HepG2 (cell line): ENCODE data around the gene PHEX. TPM values are rescaled to one million over a fixed set of nuclear protein-coding genes. Genes with fewer than 3 reads are reported as not detected.
A peak's percentile ranks its signal among the peaks of the same experiment; 100 is the strongest.

ENCODE experiments used
- ATAC-seq: fragments of 200-7000 bp; cut with Tn5 transposase; 3 replicates; pipeline ENCODE4 v1.9.1; 2020; ENCODE audit warnings: mild to moderate bottlenecking, moderate library complexity
- BruUV-seq: library from RNA; stranded (reverse); fragments of 400-500 nt; replicated peaks from 2 replicates; lab custom pipeline; 2021; lab: Mats Ljungman, UMichigan
- CTCF ChIA-PET: fragments of 300-600 bp; formaldehyde crosslinking; extraction: SDS; loops from one replicate; lab custom pipeline; 2021; ENCODE audit warnings: low total read pairs, inconsistent platforms, low intra/inter-chr PET ratio; lab: Yijun Ruan, JAX
- POLR2A ChIA-PET: fragments of 350-600 bp; sonication (Branson Sonifier 250); formaldehyde crosslinking; loops from one replicate; lab custom pipeline; 2020; ENCODE audit warnings: antibody characterized with exemption, inconsistent platforms; lab: Yijun Ruan, JAX
- DNase-seq: peaks from one replicate; pipeline ENCODE4 v3.0.0-alpha.2; 2015; ENCODE audit warnings: low spot score
- FAIRE-seq: peaks from 3 replicates; lab custom pipeline; 2011; peaks lifted over from hg19 to GRCh38; lab: Jason Lieb, UNC
- H2AFZ ChIP-seq: one replicate; pipeline ENCODE4 v1.6.1; 2011; ENCODE audit warnings: low read length, inconsistent platforms
- H3K27ac ChIP-seq: fragments of 300-600 bp; 3 replicates; pipeline ENCODE4 v1.8.0; 2011; ENCODE audit warnings: mixed run types, mild to moderate bottlenecking, mixed read lengths, low read length, inconsistent platforms; ENCODE audit not compliant: insufficient read depth; ENCODE audit errors: extremely low read length
- H3K27me3 ChIP-seq, 2 experiments: fragments of 200-600 bp in 1 of 2; 2 replicates in 1 of 2; 3 replicates in 1 of 2; pipeline versions ENCODE4 v1.6.0 to v1.8.0; 2011; ENCODE audit warnings: low read length in 2 of 2, mild to moderate bottlenecking in 2 of 2, moderate library complexity in 2 of 2, inconsistent platforms in 1 of 2; ENCODE audit not compliant: insufficient read depth in 2 of 2, control insufficient read depth in 1 of 2
- H3K36me3 ChIP-seq, 2 experiments: fragments of 200-600 bp in 1 of 2; replicated peaks in 1 of 2; 2 replicates in 1 of 2; 3 replicates in 1 of 2; pipeline versions ENCODE4 v1.5.1 to v1.8.0; 2011; ENCODE audit warnings: low read length in 2 of 2, inconsistent platforms in 1 of 2; ENCODE audit not compliant: insufficient read depth in 2 of 2, control insufficient read depth in 1 of 2
- H3K4me1 ChIP-seq: 2 replicates; pipeline ENCODE4 v1.5.1; 2012; ENCODE audit warnings: low read length, inconsistent platforms; ENCODE audit not compliant: insufficient read depth
- H3K4me2 ChIP-seq: 2 replicates; pipeline ENCODE4 v1.6.0; 2011; ENCODE audit warnings: low read depth, low read length, inconsistent platforms
- H3K4me3 ChIP-seq, 3 experiments: fragments of 200-600 bp in 1 of 3; sonication (generic), shearing (Covaris generic) in 1 of 3; replicated peaks in 1 of 3; 2 replicates each; pipeline ENCODE4 v1.5.1; 2011 to 2016; ENCODE audit warnings: low read length in 3 of 3, inconsistent platforms in 2 of 3, low read depth in 2 of 3, mild to moderate bottlenecking in 2 of 3, control low read depth in 1 of 3, mixed read lengths in 1 of 3; ENCODE audit not compliant: insufficient read depth in 1 of 3
- H3K79me2 ChIP-seq: one replicate; pipeline ENCODE4 v1.6.1; 2011; ENCODE audit warnings: low read length, inconsistent platforms; ENCODE audit not compliant: insufficient read depth
- H3K9ac ChIP-seq: 2 replicates; pipeline ENCODE4 v1.6.0; 2011; ENCODE audit warnings: mild to moderate bottlenecking, low read depth, low read length, inconsistent platforms; ENCODE audit not compliant: insufficient read depth
- H3K9me3 ChIP-seq: 2 replicates; pipeline ENCODE4 v1.5.1; 2012; ENCODE audit warnings: mild to moderate bottlenecking, low read length
- H4K20me1 ChIP-seq: 2 replicates; pipeline ENCODE4 v1.6.0; 2011; ENCODE audit warnings: inconsistent platforms, mild to moderate bottlenecking, low read length, moderate library complexity; ENCODE audit not compliant: insufficient read depth
- ELF4 ChIP-seq: sonication (generic); formaldehyde crosslinking; IDR thresholded peaks from 2 replicates; pipeline ENCODE4 v1.5.0; 2020; ENCODE audit warnings: missing genetic modification reagents, mild to moderate bottlenecking, moderate library complexity, borderline replicate concordance
- ETV5 ChIP-seq: IDR thresholded peaks from 2 replicates; pipeline ENCODE4 v1.6.1; 2018; ENCODE audit warnings: missing biosample characterization, missing genetic modification reagents, inconsistent platforms, borderline replicate concordance
- HNF4A ChIP-seq: sonication (generic); formaldehyde crosslinking; IDR thresholded peaks from 2 replicates; pipeline ENCODE4 v1.4.0; 2020; ENCODE audit warnings: missing genetic modification reagents
- HNF4G ChIP-seq, 2 experiments: sonication (generic) in 1 of 2; formaldehyde crosslinking in 1 of 2; IDR thresholded peaks; 2 replicates each; pipeline versions ENCODE4 v1.4.0 to v1.6.1; 2011 to 2020; ENCODE audit warnings: borderline replicate concordance in 2 of 2, low read depth in 2 of 2, mild to moderate bottlenecking in 2 of 2, low read length in 1 of 2, missing genetic modification reagents in 1 of 2, moderate library complexity in 1 of 2
- SIN3B ChIP-seq: fragments of 150-350 bp; IDR thresholded peaks from 2 replicates; pipeline ENCODE4 v1.6.1; 2014; ENCODE audit warnings: low read length
- SMARCC2 ChIP-seq: fragments of 450-650 bp; IDR thresholded peaks from 2 replicates; pipeline ENCODE4 v1.6.1; 2017; ENCODE audit warnings: antibody characterized with exemption, mild to moderate bottlenecking
- SRSF9 ChIP-seq: fragments of 200-400 bp; formaldehyde crosslinking; IDR thresholded peaks from 2 replicates; pipeline ENCODE4 v1.6.1; 2018; ENCODE audit warnings: borderline replicate concordance, mild to moderate bottlenecking, low read depth, low read length; ENCODE audit not compliant: insufficient read depth, poor library complexity, severe bottlenecking
- ZBTB38 ChIP-seq: sonication (generic); formaldehyde crosslinking; IDR thresholded peaks from 2 replicates; pipeline ENCODE4 v1.5.1; 2020; ENCODE audit warnings: mild to moderate bottlenecking, missing genetic modification reagents
- ZNF546 ChIP-seq: sonication (generic); formaldehyde crosslinking; conservative IDR thresholded peaks from 2 replicates; pipeline ENCODE4 v1.8.1; 2023; ENCODE audit warnings: mild to moderate bottlenecking, missing genetic modification reagents
- ZNF766 ChIP-seq: sonication (generic); formaldehyde crosslinking; IDR thresholded peaks from 2 replicates; pipeline ENCODE4 v1.5.0; 2020; ENCODE audit warnings: missing genetic modification reagents, borderline replicate concordance
- WGBS: methylation state at CpG from one replicate; pipeline ENCODE4 v1.1.6; 2017; ENCODE audit warnings: low lambda C conversion rate; 5-methylcytosine and 5-hydroxymethylcytosine counted together
- in situ Hi-C: cut with HindIII; loops from 2 replicates; pipeline ENCODE4 v1.10.0; 2017; ENCODE audit warnings: low pct_unique_long_range_greater_than_20kb; ENCODE audit not compliant: extremely low pct_ligation_motif_present
- intact Hi-C: fragments of 100-400 bp; cut with micrococcal nuclease; formaldehyde crosslinking; loops from one replicate; pipeline ENCODE4 v1.10.0; 2022; ENCODE audit not compliant: unreplicated experiment
- polyA plus RNA-seq, 8 experiments: library from polyadenylated mRNA; depleted of rRNA in 3 of 8; stranded (reverse) in 7 of 8; unstranded in 1 of 8; fragments of >200 nt; fragmentation: Illumina TruSeq in 4 of 8; extraction: Trizol in 4 of 8; gene quantifications; 2 replicates each; pipeline versions ENCODE4 v1.2.1 to v1.2.3, GENCODE V29; 2011 to 2016; ENCODE audit warnings: low read depth in 4 of 8, missing spikeins in 1 of 8, mixed read lengths in 1 of 8; ENCODE audit not compliant: insufficient read depth in 1 of 8
- total RNA-seq, 5 experiments: library from RNA; depleted of rRNA; stranded (reverse); fragments of >200 nt; fragmentation: Illumina TruSeq; extraction: Trizol; gene quantifications; 2 replicates each; pipeline ENCODE4 v1.2.3, GENCODE V29; 2016; ENCODE audit warnings: low read depth in 1 of 5
- TF ChIP-seq, protein P1 (sequence below), 2 experiments: sonication (generic) in 1 of 2; formaldehyde crosslinking in 1 of 2; IDR thresholded peaks; 2 replicates each; pipeline versions ENCODE4 v1.4.0 to v1.6.1; 2018 to 2020; ENCODE audit warnings: missing genetic modification reagents in 2 of 2, borderline replicate concordance in 1 of 2, low read depth in 1 of 2, mild to moderate bottlenecking in 1 of 2, missing biosample characterization in 1 of 2
- TF ChIP-seq, protein P2 (sequence below): sonication (generic); formaldehyde crosslinking; IDR thresholded peaks from 2 replicates; pipeline ENCODE4 v1.8.1; 2023; ENCODE audit warnings: mild to moderate bottlenecking, moderate library complexity, missing genetic modification reagents
- TF ChIP-seq, protein P3 (sequence below): sonication (generic); formaldehyde crosslinking; IDR thresholded peaks from 2 replicates; pipeline ENCODE4 v1.4.0; 2020; ENCODE audit warnings: missing genetic modification reagents
- TF ChIP-seq, protein P4 (sequence below): IDR thresholded peaks from 2 replicates; pipeline ENCODE4 v1.6.1; 2016; ENCODE audit warnings: missing biosample characterization, missing genetic modification reagents, low read depth

PHEX gene
- total and polyA plus RNA-seq, 2 of the 13 experiments (the other 11 are each of a cell fraction or from before 2014, with no cell fraction given), result 0.01 to 0.27 TPM

DNA sequence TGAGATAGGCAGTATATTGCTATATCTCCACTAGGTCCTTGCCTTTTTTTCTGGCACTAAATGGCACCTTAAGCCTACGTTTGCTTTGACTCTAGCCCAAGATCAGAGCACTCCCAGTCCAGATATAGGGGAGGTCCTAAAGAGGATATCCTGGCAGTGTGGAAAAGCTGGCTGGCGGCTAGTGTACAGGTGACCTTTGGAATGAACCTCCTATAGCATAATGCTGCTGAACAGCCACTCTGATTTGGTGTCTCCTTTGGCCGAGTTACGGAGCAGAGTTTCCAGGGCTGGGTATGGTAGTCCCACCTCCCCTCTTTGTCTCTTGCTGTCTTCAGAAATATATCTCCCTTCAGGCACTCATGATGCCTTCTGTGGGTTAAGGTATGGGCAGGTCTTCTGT, 53.9 kb downstream of the PHEX start:
- Histone ChIP-seq H4K20me1 (no peaks in the 10 kb centered on the region), H3K4me2 (no peak overlapping the region), H3K9ac (no peak overlapping the region), H3K36me3 (no peaks in the 10 kb centered on the region), H2AFZ (no peak overlapping the region), H3K9me3 (no peaks in the 10 kb centered on the region), H3K4me3 (no peak overlapping the region), H3K4me1 (no peaks in the 10 kb centered on the region), H3K27ac (no peak overlapping the region), H3K79me2 (no peaks in the 10 kb centered on the region), H3K27me3 (no peaks in the 10 kb centered on the region)
- ChIA-PET POLR2A (no interaction called here), CTCF (no interaction called here)
- ATAC-seq (peak; percentile 91), FAIRE-seq (no peak), DNase-seq (no peak)
- 7% methylated on average over 3 of the region's 4 CpGs for WGBS
- BruUV-seq, result no TSS peak
- intact Hi-C loops (no loop called here), in situ Hi-C loops (no loop called here)
- TF ChIP-seq ELF4 (CRISPR knock-in tag), result no peak
- TF ChIP-seq SIN3B, result no peak
- TF ChIP-seq, protein P1, sequence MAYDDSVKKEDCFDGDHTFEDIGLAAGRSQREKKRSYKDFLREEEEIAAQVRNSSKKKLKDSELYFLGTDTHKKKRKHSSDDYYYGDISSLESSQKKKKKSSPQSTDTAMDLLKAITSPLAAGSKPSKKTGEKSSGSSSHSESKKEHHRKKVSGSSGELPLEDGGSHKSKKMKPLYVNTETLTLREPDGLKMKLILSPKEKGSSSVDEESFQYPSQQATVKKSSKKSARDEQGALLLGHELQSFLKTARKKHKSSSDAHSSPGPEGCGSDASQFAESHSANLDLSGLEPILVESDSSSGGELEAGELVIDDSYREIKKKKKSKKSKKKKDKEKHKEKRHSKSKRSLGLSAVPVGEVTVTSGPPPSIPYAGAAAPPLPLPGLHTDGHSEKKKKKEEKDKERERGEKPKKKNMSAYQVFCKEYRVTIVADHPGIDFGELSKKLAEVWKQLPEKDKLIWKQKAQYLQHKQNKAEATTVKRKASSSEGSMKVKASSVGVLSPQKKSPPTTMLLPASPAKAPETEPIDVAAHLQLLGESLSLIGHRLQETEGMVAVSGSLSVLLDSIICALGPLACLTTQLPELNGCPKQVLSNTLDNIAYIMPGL (CRISPR knock-in tag; IDR thresholded peaks at IDR 0.05; ENCODE audit: borderline replicate concordance in 1 of 2, low read depth in 1 of 2), result no peak
- TF ChIP-seq ZNF766, result no peak
- TF ChIP-seq, protein P2, sequence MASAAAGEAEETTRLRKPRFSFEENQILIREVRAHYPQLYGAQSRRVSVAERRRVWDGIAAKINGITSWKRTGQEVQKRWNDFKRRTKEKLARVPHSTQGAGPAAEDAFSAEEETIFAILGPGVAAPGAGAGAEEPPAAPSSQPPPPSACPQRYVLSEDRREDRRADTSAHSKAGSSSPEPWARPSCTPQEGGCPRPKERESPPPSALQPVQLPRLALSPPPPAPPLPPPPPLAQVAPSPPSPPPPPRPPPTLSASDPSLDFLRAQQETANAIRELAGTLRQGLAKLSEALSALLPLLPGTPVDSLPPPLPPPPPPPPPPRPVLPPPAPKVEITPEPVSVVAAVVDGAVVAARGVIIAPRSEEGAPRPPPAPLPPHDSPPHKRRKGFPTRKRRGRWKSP, result no peak
- no peak for TF ChIP-seq ETV5 (CRISPR knock-in tag)
- TF ChIP-seq, protein P3, sequence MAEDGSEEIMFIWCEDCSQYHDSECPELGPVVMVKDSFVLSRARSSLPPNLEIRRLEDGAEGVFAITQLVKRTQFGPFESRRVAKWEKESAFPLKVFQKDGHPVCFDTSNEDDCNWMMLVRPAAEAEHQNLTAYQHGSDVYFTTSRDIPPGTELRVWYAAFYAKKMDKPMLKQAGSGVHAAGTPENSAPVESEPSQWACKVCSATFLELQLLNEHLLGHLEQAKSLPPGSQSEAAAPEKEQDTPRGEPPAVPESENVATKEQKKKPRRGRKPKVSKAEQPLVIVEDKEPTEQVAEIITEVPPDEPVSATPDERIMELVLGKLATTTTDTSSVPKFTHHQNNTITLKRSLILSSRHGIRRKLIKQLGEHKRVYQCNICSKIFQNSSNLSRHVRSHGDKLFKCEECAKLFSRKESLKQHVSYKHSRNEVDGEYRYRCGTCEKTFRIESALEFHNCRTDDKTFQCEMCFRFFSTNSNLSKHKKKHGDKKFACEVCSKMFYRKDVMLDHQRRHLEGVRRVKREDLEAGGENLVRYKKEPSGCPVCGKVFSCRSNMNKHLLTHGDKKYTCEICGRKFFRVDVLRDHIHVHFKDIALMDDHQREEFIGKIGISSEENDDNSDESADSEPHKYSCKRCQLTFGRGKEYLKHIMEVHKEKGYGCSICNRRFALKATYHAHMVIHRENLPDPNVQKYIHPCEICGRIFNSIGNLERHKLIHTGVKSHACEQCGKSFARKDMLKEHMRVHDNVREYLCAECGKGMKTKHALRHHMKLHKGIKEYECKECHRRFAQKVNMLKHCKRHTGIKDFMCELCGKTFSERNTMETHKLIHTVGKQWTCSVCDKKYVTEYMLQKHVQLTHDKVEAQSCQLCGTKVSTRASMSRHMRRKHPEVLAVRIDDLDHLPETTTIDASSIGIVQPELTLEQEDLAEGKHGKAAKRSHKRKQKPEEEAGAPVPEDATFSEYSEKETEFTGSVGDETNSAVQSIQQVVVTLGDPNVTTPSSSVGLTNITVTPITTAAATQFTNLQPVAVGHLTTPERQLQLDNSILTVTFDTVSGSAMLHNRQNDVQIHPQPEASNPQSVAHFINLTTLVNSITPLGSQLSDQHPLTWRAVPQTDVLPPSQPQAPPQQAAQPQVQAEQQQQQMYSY (CRISPR knock-in tag), result peak; percentile 72
- TF ChIP-seq, protein P4, sequence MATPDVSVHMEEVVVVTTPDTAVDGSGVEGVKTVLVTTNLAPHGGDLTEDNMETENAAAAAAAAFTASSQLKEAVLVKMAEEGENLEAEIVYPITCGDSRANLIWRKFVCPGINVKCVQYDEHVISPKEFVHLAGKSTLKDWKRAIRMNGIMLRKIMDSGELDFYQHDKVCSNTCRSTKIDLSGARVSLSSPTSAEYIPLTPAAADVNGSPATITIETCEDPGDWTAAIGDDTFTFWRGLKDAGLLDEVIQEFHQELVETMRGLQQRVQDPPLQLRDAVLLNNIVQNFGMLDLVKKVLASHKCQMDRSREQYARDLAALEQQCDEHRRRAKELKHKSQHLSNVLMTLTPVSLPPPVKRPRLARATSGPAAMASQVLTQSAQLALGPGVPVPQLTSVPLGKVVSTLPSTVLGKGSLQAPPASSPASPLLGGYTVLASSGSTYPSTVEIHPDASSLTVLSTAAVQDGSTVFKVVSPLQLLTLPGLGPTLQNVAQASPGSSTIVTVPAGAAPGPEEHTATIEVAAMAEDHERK (CRISPR knock-in tag), result no peak
- no peak for TF ChIP-seq SRSF9
- 0 out of 2 replicates have a peak, but pooled peaks have one; percentile 7 for TF ChIP-seq HNF4A
- no peak for TF ChIP-seq ZBTB38 (CRISPR knock-in tag)
- no peak for TF ChIP-seq ZNF546 (CRISPR knock-in tag)
- TF ChIP-seq HNF4G (IDR thresholded peaks at IDR 0.05; ENCODE audit: borderline replicate concordance, low read depth, low read length), result 0 out of 2 replicates have a peak, but pooled peaks have one; percentile 13
- TF ChIP-seq HNF4G (CRISPR knock-in tag; IDR thresholded peaks at IDR 0.05; ENCODE audit: borderline replicate concordance, low read depth), result no peak
- TF ChIP-seq SMARCC2, result no peak
